HEK293T (cell line): ENCODE data around the gene HYCC2.
"Not testable (repeated sequence)": the region's sequence is repeated elsewhere in the genome, so short reads cannot be mapped to it uniquely, and the experiment has no call there.

Experiments used
- CTCF ChIA-PET: fragments of 350-600 bp; formaldehyde crosslinking; extraction: SDS; loops from one replicate; lab custom pipeline; 2021; ENCODE audit warnings: antibody characterized with exemption, inconsistent platforms; lab: Yijun Ruan, JAX
- POLR2A ChIA-PET: fragments of 350-600 bp; formaldehyde crosslinking; extraction: SDS; loops from one replicate; lab custom pipeline; 2020; ENCODE audit warnings: antibody characterized with exemption, inconsistent platforms; lab: Yijun Ruan, JAX
- DNase-seq: peaks from one replicate; pipeline ENCODE4 v3.0.0; 2012; ENCODE audit warnings: mixed read lengths; ENCODE audit errors: extremely low spot score
- ARNT ChIP-seq: fragments of 450-650 bp; IDR thresholded peaks from 2 replicates; pipeline ENCODE4 v1.6.1; 2017; ENCODE audit warnings: mild to moderate bottlenecking
- BHLHE40 ChIP-seq: fragments of 450-650 bp; IDR thresholded peaks from 2 replicates; pipeline ENCODE4 v1.6.1; 2016; ENCODE audit warnings: mild to moderate bottlenecking, moderate library complexity, borderline replicate concordance
- CTBP1 ChIP-seq: fragments of 450-650 bp; IDR thresholded peaks from 2 replicates; pipeline ENCODE4 v1.6.1; 2016; ENCODE audit warnings: borderline replicate concordance
- ELF4 ChIP-seq: fragments of 450-650 bp; IDR thresholded peaks from 2 replicates; pipeline ENCODE4 v1.6.1; 2017; ENCODE audit warnings: antibody characterized with exemption
- FOXA1 ChIP-seq: fragments of 450-650 bp; IDR thresholded peaks from 2 replicates; pipeline ENCODE4 v1.6.1; 2016; ENCODE audit warnings: mild to moderate bottlenecking
- FOXK2 ChIP-seq: fragments of 450-650 bp; IDR thresholded peaks from 2 replicates; pipeline ENCODE4 v1.6.1; 2016; ENCODE audit warnings: mild to moderate bottlenecking
- FOXM1 ChIP-seq: fragments of 450-650 bp; IDR thresholded peaks from 2 replicates; pipeline ENCODE4 v1.6.1; 2017; ENCODE audit warnings: mild to moderate bottlenecking, borderline replicate concordance
- HDGF ChIP-seq: fragments of 450-650 bp; IDR thresholded peaks from 2 replicates; pipeline ENCODE4 v1.6.1; 2017; ENCODE audit warnings: antibody characterized with exemption, borderline replicate concordance
- L3MBTL2 ChIP-seq: fragments of 450-650 bp; conservative IDR thresholded peaks from 2 replicates; pipeline ENCODE4 v1.6.1; 2016; ENCODE audit warnings: mild to moderate bottlenecking
- LEF1 ChIP-seq: fragments of 450-650 bp; IDR thresholded peaks from 2 replicates; pipeline ENCODE4 v1.6.1; 2017; ENCODE audit warnings: mild to moderate bottlenecking, borderline replicate concordance
- NFRKB ChIP-seq: fragments of 450-650 bp; IDR thresholded peaks from 2 replicates; pipeline ENCODE4 v1.6.1; 2016; ENCODE audit warnings: mild to moderate bottlenecking, moderate library complexity
- SP1 ChIP-seq: fragments of 450-650 bp; IDR thresholded peaks from 2 replicates; pipeline ENCODE4 v1.6.1; 2017
- SUZ12 ChIP-seq: fragments of 450-650 bp; IDR thresholded peaks from 2 replicates; pipeline ENCODE4 v1.6.1; 2016; ENCODE audit warnings: mild to moderate bottlenecking
- TARDBP ChIP-seq: fragments of 450-650 bp; IDR thresholded peaks from 2 replicates; pipeline ENCODE4 v1.6.1; 2016
- ZNF384 ChIP-seq: fragments of 450-650 bp; IDR thresholded peaks from 2 replicates; pipeline ENCODE4 v1.6.1; 2016
- TF ChIP-seq, protein P1 (sequence below): fragments of 450-650 bp; IDR thresholded peaks from 2 replicates; pipeline ENCODE4 v1.6.1; 2016

The HYCC2 gene

DNA sequence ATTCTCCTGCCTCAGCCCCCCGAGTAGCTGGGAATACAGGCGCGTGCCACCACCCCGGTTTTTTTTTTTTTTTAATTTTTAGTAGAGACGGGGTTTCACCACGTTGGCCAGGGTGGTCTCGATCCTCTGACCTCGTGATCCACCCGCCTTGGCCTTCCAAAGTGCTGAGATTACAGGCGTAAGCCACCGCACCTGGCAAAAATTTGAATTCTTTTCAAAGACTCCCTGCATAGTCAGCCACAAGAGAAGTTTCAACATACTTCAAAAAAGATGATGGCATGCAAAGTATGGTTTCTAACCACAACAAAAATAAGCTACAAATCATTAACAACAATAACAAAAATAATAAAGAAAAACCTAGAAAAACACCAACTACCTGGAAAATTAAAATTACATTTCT is 22.0 kb downstream of the HYCC2 start:
- ChIA-PET CTCF (no interaction called here), POLR2A (no interaction called here)
- no peak for DNase-seq
- TF ChIP-seq, protein P1, sequence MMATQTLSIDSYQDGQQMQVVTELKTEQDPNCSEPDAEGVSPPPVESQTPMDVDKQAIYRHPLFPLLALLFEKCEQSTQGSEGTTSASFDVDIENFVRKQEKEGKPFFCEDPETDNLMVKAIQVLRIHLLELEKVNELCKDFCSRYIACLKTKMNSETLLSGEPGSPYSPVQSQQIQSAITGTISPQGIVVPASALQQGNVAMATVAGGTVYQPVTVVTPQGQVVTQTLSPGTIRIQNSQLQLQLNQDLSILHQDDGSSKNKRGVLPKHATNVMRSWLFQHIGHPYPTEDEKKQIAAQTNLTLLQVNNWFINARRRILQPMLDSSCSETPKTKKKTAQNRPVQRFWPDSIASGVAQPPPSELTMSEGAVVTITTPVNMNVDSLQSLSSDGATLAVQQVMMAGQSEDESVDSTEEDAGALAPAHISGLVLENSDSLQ: no peak
- TF ChIP-seq FOXA1: no peak
- TF ChIP-seq L3MBTL2: no peak

DNA sequence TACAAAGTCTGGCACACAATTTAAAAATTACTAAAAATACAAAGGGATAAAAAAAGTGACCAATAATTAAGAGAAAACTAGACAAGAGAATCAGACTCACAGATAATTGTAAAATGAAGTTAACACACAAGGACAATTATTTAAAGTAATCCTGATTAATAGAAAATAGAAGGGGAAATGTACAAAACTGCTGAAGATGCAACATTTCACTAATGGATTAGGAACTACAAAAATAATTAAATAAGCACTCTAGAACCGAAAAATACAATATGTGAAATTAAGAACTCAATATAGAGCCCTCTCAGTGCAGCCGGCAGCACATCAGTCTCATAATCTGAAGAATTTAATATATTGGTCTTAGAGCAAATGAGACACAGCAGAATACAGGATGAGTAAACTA is 24.6 kb downstream of the HYCC2 start:
- POLR2A ChIA-PET: no interaction called here
- TF ChIP-seq TARDBP (no peak), ARNT (no peak), FOXA1 (no peak), FOXM1 (no peak), BHLHE40 (no peak), SUZ12 (no peak), CTBP1 (no peak), HDGF (no peak), FOXK2 (no peak), L3MBTL2 (no peak), SP1 (no peak), ZNF384 (no peak), NFRKB (no peak), LEF1 (no peak), ELF4 (no peak)
- TF ChIP-seq, protein P1: no peak
- CTCF ChIA-PET: no interaction called here
- no peak for DNase-seq

DNA sequence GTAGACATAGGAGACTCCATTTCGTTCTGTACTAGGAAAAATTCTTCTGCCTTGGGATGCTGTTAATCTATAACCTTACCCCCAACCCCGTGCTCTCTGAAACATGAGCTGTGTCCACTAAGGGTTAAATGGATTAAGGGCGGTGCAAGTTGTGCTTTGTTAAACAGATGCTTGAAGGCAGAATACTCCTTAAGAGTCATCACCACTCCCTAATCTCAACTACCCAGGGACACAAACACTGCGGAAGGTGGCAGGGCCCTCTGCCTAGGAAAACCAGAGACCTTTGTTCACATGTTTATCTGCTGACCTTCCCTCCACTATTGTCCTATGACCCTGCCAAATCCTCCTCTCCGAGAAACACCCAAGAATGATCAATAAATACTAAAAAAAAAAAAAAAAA is 28.4 kb downstream of the HYCC2 start:
- CTCF ChIA-PET, POLR2A ChIA-PET: not testable (repeated sequence)

DNA sequence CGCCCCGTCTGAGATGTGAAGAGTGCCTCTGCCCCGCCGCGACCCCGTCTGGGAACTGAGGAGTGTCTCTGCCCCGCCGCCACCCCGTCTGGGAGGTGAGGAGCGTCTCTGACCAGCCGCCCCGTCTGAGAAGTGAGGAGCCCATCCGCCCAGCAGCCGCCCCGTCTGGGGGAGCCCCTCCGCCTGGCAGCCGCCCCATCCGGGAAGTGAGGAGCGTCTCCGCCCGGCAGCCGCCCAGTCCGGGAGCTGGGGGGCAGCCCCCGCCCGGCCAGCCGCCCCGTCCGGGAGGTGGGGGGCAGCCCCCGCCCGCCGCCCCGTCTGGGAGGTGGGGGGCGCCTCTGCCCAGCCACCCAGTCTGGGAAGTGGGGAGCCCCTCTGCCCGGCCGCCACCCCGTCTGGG is 29.0 kb downstream of the HYCC2 start:
- CTCF ChIA-PET, POLR2A ChIA-PET, DNase-seq: not testable (repeated sequence)

More for the DNA sequence above, 28.4 kb downstream of the HYCC2 start:
- not testable (repeated sequence) for DNase-seq

DNA sequence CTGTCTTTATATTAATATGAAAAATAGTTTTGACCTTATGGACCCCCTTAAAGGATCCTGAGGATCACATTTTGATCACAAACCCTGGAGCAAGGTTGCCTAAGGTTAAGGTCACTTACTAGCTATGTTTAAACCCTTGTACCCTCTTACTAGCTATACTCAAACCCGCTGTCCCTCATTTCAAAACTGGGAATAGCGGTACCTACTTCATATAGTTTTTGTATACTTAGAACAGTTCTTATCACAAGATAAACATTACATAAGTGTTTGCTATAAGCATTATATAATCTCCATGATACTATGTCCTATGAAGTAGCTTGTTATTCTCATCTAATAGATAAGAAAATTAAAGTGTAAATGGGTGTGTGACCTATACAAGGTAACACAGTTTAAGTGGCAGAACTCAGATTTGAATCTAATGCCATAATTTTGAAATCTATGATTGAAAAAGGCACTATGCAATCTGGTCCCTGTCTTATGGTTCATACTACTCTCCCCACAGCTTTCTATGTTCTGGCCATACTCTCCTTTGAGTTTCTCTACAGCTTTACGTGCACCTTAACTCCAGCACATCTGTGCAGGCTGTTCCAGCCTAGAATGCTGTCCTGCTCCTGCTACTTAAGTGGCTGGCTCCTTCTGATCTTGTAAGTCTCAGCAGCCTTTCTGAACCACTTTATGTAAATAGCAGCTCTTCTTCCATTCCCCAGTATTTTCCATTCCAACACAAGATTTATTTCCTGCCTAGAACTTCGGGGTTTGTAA is 30.4 kb downstream of the HYCC2 start:
- TF ChIP-seq HDGF: no peak
- no peak for TF ChIP-seq NFRKB
- no peak for TF ChIP-seq ELF4
- no peak for TF ChIP-seq FOXK2
- TF ChIP-seq SUZ12: no peak
- no peak for TF ChIP-seq BHLHE40
- no peak for TF ChIP-seq ZNF384
- TF ChIP-seq LEF1: no peak
- TF ChIP-seq ARNT: no peak
- no peak for TF ChIP-seq FOXA1
- no peak for TF ChIP-seq SP1
- TF ChIP-seq TARDBP: no peak
- TF ChIP-seq CTBP1: no peak
- TF ChIP-seq L3MBTL2: no peak
- no peak for TF ChIP-seq FOXM1
- TF ChIP-seq, protein P1: no peak
- CTCF ChIA-PET: interaction anchor here (0.8 kb wide), 1 partner anchor 117 kb away, joined by 4 read pairs; no protein-coding TSS in a partner anchor
- DNase-seq: no peak
- POLR2A ChIA-PET: interaction anchor here (1.2 kb wide), 1 partner anchor 151 kb away, joined by 3 read pairs; no protein-coding TSS in a partner anchor

DNA sequence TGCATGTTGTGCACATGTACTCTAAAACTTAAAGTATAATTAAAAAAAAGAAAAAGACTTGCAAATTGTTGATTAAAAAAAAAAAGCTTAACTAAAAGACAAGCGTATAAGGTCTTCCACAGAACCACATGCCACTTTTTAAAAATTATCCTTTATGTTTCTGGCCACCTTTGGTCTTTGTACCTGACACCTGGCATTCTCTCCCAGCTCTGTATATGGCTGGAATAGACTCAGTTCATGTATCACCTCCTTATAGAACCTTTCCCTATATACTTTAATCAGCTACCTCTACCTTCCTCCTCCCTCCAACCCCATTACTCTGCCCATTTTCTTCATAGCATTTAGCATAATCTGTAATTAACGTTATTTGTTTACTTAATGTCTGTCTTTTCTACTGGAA is 32.6 kb downstream of the HYCC2 start:
- CTCF ChIA-PET: no interaction called here
- DNase-seq: no peak
- TF ChIP-seq NFRKB (no peak), ARNT (no peak), CTBP1 (no peak), HDGF (no peak)
- TF ChIP-seq, protein P1: no peak
- POLR2A ChIA-PET: no interaction called here

DNA sequence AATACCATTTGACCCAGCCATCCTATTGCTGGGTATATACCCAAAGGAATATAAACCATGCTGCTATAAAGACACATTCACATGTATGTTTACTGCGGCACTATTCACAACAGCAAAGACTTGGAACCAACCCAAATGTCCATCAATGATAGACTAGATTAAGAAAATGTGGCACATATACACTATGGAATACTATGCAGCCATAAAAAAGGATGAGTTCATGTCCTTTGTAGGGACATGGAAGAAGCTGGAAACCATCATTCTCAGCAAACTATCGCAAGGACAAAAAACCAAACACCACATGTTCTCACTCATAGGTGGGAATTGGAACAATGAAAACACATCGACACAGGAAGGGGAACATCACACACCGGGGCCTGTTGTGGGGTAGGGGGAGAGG is 33.1 kb downstream of the HYCC2 start:
- POLR2A ChIA-PET, DNase-seq, CTCF ChIA-PET: not testable (repeated sequence)

DNA sequence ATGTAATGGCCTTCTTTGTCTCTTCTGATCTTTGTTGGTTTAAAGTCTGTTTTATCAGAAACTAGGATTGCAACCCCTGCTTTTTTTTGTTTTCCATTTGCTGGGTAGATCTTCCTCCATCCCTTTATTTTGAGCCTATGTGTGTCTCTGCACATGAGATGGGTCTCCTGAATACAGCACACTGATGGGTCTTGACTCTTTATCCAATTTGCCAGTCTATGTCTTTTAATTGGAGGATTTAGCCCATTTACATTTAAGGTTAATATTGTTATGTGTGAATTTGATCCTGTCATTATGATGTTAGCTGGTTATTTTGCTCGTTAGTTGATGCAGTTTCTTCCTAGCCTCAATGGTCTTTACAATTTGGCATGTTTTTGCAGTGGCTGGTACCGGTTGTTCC is 37.1 kb downstream of the HYCC2 start:
- CTCF ChIA-PET, DNase-seq, POLR2A ChIA-PET: not testable (repeated sequence)
